ENCODE measurements around the gene CKB.
"Not testable (repeated sequence)": the region's sequence is repeated elsewhere in the genome, so short reads cannot be mapped to it uniquely, and the experiment has no call there.

DNA sequence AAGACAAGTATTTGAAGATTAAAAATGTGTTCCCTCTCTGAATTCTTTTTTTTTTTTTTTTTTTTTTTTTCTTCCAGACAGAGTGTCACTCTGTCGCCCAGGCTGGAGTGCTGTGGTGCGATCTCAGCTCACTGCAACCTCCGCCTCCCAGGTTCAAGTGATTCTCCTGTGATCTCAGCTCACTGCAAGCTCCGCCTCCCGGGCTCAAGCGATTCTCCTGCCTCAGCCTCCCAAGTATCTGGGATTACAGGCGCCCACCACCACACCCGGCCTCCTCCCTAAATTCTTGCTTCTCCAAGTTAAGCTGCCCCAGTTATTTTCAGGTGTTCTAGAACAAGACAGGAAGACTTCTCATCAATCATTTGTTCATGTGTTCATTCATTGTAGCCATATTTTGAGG, 10.4 kb downstream of the CKB start:
- TF ChIP-seq, protein P1, sequence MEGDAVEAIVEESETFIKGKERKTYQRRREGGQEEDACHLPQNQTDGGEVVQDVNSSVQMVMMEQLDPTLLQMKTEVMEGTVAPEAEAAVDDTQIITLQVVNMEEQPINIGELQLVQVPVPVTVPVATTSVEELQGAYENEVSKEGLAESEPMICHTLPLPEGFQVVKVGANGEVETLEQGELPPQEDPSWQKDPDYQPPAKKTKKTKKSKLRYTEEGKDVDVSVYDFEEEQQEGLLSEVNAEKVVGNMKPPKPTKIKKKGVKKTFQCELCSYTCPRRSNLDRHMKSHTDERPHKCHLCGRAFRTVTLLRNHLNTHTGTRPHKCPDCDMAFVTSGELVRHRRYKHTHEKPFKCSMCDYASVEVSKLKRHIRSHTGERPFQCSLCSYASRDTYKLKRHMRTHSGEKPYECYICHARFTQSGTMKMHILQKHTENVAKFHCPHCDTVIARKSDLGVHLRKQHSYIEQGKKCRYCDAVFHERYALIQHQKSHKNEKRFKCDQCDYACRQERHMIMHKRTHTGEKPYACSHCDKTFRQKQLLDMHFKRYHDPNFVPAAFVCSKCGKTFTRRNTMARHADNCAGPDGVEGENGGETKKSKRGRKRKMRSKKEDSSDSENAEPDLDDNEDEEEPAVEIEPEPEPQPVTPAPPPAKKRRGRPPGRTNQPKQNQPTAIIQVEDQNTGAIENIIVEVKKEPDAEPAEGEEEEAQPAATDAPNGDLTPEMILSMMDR (conservative IDR thresholded peaks at IDR 0.05; ENCODE audit: low read length): not testable (repeated sequence)
- TF ChIP-seq EZH2phosphoT487 (IDR thresholded peaks at IDR 0.05; ENCODE audit: borderline replicate concordance): not testable (repeated sequence)

Data from Loucy (cell line).